Thyroid gland (tissue), 4 donors: ENCODE results near the gene TRPM2.

Experiments
- POLR2A ChIP-seq, 2 donors: fragments of 450-650 bp; IDR thresholded peaks; one replicate each; pipeline ENCODE4 v1.6.1; 2017; ENCODE audit warnings: antibody characterized with exemption in 2 of 2, mild to moderate bottlenecking in 2 of 2, moderate library complexity in 1 of 2
- TF ChIP-seq, protein P1 (sequence below), 6 experiments: fragments of 200-600 bp in 3 of 6; fragments of 450-650 bp in 3 of 6; sonication (generic) in 3 of 6; IDR thresholded peaks; one replicate each; pipeline ENCODE4 v1.5.1; 2016 to 2019; ENCODE audit warnings: antibody characterized with exemption in 6 of 6, mild to moderate bottlenecking in 2 of 6, inconsistent platforms in 1 of 6, moderate library complexity in 1 of 6

DNA sequence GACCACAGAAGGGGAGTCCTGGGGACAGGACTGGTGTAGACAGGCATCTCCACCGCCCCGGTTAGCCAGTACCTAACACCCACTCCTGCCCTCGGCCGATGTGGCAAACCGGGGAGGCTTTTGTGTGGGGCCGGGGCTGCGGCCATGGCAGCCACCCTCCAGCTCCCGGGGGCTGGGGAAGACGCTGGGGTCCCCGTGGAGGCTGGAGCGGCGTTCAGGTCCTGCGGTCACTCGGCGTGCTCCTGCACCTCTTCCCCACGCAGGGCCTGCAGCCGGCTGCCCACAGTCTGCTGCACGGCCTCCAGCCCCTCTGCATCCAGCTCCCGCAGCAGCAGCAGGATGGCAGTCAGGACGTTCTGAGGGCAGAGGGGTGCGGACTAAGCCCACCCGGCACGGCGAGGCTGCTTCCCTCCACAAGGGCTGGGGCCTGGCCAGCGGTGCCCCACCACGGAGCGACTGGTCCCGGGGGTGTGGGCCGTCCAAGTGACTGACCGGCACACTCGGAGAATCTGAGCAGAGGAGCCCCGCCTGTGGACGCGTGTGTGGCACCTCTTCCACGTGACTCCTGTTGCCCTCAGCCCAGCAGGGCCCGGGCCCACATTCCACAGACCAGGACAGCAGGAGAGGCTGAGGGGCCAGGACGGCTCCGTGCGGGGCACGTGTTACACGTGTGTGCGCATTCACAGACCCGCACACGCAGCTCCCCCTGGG, 23.3 kb upstream of the TRPM2 start:
- no peak for TF ChIP-seq POLR2A (IDR thresholded peaks at IDR 0.05)
- TF ChIP-seq, protein P1, sequence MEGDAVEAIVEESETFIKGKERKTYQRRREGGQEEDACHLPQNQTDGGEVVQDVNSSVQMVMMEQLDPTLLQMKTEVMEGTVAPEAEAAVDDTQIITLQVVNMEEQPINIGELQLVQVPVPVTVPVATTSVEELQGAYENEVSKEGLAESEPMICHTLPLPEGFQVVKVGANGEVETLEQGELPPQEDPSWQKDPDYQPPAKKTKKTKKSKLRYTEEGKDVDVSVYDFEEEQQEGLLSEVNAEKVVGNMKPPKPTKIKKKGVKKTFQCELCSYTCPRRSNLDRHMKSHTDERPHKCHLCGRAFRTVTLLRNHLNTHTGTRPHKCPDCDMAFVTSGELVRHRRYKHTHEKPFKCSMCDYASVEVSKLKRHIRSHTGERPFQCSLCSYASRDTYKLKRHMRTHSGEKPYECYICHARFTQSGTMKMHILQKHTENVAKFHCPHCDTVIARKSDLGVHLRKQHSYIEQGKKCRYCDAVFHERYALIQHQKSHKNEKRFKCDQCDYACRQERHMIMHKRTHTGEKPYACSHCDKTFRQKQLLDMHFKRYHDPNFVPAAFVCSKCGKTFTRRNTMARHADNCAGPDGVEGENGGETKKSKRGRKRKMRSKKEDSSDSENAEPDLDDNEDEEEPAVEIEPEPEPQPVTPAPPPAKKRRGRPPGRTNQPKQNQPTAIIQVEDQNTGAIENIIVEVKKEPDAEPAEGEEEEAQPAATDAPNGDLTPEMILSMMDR (IDR thresholded peaks at IDR 0.05): no peak
